Tongue (tissue), 2 donors: ENCODE data around the gene CFAP53. TPM values are rescaled to one million over a fixed set of nuclear protein-coding genes. Genes with fewer than 3 reads are reported as not detected.
"Not testable (repeated sequence)": the region's sequence is repeated elsewhere in the genome, so short reads cannot be mapped to it uniquely, and the experiment has no call there.

Experiments used
- DNase-seq: peaks from one replicate; pipeline ENCODE4 v3.0.0-alpha.2; 2015
- total RNA-seq: library from RNA; depleted of rRNA; stranded (reverse); fragments of >200 nt; gene quantifications from one replicate; pipeline ENCODE4 v1.2.3, GENCODE V29; 2014

CFAP53 gene, protein sequence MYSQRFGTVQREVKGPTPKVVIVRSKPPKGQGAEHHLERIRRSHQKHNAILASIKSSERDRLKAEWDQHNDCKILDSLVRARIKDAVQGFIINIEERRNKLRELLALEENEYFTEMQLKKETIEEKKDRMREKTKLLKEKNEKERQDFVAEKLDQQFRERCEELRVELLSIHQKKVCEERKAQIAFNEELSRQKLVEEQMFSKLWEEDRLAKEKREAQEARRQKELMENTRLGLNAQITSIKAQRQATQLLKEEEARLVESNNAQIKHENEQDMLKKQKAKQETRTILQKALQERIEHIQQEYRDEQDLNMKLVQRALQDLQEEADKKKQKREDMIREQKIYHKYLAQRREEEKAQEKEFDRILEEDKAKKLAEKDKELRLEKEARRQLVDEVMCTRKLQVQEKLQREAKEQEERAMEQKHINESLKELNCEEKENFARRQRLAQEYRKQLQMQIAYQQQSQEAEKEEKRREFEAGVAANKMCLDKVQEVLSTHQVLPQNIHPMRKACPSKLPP
- 0.31 TPM for total RNA-seq

DNA sequence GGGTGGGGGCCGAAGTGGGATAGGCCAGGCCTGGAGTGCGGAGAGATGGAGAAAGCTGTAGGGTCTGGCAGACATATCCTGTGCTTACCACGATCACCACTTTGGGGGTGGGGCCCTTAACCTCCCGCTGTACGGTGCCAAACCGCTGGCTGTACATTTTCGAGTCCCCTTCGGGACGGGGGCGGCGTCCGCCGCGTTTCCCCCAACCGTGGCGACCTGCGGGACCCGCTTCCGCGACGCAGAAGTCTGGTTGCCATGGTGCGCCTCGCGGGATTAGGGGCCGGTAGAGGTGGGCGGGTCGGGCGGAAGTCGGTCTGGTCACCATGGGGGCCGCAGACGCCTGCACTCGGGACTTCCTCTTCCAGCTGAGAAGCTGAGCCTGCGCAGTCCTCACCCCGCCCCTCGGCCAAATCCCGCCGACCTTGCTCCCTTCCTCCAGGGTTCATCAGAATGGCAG is at the start of gene CFAP53:
Gene CFAP53 (minus strand): TSS at position 248 of the 457 bp plus-strand sequence. CDS start 91 bp downstream, at position 157.
- DNase-seq, result peak; percentile 95

DNA sequence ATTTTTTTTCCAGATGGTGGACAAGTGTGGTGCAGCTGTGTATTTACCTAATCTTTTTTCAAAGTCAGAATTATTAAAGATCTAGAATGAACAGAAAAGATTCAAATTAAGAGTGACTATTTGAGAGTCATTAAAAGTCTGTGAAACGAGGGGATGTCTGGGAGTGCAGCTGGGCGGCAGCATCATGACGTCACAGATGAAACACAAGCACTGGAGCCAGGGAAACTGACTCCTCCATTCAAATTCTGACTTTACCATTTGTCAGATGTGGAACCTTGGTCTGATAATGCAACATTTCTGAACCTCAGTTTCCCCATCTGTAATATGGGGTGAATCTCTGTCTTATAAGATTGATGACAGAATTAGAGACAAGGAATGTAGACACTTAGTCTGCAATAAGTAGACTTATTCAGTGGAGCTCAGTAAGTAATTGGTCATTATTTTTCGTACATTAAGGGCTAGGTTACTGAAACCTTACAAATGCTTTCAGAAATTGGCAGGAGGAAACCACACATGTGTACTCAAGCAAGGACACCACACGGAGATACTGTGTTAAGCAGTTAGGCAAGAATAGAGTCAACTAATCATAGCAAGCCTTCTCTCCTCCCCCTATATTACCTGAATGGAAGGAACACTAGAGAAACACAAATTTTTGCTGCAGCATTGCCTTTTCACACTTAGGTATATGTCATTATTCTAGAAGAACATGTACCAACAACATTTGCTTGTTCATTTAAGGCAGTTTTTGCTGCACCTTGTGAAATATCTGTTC is 49.0 kb upstream of the CFAP53 start:
- DNase-seq, result no peak

DNA sequence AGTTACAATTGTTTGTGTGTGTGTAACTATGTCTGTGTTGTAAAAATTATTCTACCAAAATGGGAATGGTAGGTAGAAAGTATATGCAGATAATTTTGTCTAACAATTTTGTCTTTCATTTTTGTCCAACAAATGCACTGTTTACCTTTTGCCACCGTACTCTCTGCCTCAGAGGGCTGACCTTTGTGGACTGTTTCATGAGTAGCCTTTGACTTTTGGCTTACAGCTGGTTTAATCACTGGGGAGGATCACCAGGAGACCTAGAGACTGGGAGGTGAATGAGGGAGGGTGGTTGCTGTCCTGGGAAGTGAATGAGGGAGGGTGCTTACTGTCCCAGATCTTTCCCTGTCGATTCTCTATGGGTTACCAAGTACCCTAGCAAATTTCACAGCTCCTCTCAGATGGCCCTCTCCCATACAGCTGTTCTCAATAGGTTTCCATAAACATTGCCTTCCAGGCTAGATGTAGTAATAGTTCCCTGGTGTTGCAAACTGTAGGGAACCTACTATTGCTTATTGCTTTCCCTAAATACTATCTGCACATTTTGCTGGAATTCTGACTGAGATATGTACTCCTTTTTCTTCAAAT is 47.7 kb upstream of the CFAP53 start:
- DNase-seq, result no peak

DNA sequence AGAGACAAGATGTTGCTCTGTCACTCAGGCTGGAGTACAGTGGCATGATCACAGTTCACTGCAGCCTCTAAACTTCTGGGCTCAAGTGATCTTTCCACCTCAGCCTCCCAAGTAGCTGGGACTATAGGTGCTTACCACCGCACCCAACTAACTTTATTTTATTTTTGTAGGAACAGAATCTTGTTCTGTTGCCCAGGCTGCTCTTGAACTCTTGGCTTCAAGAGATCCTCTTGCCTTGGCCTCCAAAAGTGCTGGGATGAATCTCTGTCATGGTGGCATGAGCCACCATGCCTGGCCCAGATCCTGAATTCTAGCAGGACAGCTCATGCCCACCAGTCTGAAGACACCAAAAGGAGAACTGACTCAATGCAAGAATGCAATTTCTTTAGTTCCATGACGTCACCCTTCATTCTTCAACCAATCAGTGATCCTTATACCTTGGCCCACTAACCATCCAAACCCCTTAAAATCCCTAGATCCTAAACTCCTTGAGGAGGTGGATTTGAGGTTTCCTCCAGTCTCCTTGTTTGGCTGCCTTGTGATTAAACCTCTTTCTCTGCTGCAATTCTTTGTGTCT is 46.8 kb upstream of the CFAP53 start:
- no peak for DNase-seq

DNA sequence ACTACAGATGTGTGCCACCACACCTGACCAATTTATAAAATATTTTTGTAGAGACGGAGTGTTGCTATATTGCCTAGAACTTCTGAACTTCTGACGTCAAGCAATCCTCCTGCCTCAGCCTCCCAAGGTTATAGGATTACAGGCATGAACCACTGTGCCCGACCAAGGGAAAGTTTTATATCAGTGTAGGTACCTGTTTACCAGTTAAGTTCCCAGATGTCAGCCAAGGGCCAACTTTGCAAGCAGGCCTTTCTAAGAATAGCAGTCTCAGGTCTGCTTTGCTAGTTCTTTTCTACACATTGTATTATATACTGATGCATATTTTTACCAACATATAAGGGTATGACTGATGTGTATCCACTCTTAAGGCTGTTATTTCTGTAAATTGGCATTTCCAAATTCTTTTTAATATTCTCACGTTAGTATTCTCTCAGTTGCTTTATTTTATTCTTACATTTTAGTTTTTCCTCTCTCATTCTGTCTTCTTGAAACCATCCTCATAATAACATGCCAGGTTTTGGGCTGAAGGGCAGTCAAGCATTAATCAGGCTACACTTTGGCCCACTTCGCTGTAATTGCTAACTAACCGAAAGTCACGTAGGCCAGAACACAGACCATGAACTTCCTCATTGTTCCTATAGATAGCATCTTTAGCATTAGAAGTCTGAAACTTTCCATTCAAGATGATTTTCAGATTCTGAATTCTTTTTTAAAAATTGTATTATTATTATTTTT is 46.2 kb upstream of the CFAP53 start:
- DNase-seq, result no peak

DNA sequence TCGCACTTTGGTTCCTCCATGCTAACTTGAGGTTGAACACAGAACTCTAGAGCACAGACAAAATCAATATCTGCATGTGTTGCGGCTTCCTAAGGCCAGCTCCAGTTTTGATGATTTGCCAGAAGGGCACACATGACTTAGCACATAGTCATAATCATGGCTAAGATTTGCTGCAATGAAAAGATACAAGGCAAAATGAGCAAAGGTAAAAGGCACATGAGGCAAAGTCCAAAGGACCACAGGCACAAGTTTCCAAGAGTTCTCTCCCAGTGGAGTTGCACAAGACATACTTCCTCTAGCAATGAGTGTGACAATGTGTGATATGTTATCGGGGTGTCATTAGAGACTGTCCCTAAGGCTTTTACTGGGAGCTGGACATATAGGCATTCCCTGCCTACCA is 45.4 kb upstream of the CFAP53 start:
- DNase-seq, result no peak

DNA sequence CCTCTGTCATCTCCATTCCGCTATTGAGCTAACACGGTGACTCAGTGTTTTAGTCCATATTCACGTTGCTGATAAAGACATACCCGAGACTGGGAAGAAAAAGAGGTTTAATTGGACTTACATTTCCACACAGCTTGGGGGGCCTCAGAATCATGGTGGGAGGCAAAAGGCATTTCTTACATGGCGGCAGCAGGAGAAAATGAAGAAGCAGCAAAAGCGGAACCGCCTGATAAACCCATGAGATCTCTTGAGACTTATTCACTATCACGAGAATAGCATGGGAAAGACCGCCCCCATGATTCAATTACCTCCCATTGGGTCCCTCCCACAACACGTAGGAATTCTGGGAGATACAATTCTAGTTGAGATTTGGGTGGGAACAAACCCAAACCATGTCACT is 43.8 kb upstream of the CFAP53 start:
- DNase-seq, result no peak

DNA sequence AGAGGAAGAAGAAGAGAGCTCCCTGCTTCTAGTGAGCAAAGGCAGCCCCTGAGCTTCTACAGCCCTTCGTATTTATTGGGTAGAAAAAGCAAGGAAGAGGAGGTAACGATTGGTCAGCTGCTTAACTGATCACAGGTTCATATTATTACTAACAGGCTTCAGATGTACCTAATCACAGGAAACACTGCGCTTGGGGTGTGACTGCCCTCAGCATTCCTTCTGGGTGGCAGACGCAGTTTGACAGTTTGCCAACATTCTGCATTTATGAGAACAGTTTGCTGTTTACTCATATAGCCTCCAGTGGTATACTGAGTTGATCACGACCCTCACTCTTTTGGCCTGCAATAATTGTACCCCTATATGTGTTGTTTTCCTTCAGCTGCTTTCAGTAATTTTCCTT is 42.6 kb upstream of the CFAP53 start:
- not testable (repeated sequence) for DNase-seq

DNA sequence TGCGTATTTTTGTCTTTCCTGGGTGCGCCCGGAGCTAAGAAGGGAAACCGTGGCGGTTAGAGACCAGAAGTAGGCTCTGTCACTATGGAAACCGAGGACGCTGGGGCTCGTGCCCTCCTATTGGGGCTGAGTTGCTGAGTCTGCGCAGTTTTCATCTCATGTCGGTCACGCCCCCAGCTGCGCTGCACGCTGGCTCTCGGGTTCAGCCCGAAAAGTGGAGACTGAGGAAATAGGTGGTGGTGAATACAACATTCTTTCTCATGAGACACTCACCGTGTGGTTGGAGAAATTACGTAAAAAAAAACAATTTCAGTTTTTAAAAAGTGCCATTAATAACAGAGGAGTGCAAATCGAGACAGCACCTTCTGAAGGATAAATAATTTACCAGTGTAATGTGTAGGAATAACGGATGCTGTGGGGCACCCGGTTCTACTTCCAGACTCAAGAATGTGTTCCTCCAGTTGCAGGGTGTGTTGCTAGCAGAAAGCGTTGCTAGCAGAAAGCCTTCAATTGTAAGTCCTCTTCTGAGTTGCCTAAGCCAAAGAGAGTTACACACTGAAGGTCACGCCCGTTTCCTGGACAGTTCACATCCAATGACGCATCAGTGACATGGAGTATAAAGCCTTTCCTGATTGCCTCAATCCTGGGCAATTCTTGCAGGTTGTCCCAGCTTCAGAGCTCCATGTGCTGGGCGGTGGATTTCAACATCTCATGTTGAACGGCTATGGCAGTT is 41.6 kb upstream of the CFAP53 start:
- peak; percentile 93 for DNase-seq

DNA sequence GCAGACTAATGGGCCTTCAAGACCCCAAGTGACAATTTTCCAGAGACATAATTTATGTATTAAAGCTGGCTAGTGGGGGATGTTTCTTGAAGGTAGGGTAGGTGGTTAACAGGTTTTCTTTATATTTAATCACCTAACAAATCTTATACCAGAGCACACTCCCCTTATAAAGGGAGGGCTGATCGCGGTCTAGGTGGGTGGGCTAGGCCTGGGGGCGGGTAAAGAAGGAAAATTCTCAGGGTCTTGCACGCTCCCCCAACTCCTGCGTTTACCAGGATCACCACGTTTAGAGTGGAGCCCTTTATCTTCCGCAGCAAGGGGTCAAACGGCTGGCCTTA is 41.1 kb upstream of the CFAP53 start:
- DNase-seq, result no peak

DNA sequence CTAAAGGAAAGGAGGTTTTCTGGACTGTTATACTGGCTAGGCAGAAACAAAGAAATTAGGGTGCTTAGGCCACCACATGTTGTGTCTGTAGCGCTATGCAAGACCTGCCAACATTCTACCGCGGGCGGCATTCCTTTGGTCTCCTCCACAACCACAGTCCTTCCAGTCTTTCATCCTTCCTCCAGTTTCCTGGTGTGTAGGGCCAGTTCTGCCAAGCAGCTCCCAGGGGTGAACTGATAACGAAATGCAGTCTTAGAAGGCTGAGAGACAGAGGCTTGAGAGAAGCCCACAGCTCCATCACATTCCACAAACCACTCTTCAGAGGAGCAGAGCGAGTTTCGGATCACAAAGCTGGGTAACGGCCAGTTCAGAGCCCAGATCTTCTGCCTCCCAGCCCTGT is 40.6 kb upstream of the CFAP53 start:
- no peak for DNase-seq

DNA sequence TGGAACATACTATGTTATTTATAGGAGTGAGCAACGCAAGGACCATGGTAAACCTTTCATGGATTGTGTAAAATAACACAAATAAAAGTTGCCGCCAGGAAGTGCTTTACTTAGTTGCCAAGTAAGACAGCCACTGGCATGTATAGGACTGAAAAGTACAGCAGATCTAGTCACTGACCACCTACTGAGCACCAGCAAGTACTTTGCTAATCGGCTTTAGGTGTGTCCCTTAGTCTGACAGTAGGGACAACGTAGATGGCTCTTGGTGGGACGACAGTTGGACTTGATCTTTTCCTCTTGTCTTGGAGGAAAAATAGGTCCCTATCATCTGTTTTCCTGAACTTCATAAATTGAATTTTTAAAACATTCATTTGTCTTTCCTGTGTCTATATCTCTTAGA is 34.8 kb upstream of the CFAP53 start:
- no peak for DNase-seq

DNA sequence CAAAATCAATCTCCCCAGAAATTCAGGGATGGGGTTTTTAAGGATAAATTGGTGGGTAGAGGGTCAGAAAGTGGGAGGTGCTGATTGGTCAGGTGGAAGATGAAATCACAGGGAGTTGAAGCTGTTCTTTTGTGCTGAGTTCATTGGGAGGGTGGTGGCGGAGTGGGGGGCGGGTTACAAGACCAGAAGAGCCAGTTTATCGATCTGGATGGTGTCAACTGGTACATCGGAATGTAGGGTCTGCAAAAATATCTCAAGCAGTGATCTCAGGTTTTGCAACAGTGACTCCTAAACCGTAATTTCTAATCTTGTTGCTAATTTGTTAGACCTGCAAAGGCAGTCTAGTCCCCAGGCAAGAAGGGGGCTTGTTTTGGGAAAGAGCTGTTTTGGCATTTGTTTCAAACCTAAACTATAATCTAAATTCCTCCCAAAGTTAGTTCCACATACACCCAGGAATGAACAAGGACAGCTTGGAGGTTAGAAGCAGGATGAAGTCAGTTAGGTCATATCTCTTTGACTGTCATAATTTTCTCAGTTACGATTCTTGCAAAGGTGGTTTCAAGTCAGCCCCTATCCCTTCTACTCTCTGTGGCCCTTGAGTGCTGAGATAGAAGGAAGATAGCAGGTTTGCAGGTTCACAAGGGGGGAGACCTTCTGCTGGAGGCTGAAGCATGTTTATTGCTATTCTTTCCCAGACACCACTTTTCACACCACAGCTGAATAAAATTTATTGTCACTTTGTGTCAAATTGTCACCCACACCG is 33.5 kb upstream of the CFAP53 start:
- no peak for DNase-seq

DNA sequence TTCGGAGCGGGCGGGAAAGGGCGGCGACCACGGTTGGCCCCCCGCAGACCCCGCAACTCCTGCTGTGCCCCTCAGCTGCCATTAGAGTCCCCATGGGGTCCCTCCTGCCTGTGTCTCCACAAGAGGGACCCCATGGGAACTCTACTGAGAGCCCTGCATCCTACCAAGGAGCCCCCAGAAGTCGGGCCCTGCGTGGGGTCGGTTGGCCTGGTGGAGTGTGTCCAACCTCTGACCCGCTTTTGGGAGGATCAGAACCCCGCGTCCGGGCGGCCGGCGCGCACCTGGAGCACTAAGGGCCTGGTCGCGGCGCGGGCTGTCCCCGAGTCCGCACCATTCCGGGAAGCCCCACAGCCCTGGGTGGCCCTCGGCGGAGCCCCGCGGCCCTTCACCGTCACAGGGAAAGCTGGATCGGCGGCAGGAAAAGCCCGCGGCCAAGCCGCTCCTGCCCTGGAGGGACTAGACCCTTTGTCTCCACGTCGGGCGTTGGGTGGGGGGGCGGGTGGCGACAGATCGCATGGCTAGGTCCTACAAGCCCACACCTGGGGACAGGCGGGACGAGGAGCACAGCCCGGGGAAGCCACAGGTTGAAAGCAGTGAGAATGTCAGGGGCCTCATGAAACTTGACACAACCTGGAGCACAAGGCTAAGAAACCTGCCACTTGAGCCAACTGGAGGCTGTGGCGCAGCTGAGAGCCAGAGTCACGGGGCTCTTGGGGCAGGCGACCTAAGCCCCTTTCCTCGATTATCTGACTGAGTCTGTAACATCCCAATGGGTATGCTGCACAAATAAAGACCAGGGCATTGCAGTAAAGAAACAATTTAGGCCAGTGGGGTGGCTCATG is 32.4 kb upstream of the CFAP53 start:
- no peak for DNase-seq

DNA sequence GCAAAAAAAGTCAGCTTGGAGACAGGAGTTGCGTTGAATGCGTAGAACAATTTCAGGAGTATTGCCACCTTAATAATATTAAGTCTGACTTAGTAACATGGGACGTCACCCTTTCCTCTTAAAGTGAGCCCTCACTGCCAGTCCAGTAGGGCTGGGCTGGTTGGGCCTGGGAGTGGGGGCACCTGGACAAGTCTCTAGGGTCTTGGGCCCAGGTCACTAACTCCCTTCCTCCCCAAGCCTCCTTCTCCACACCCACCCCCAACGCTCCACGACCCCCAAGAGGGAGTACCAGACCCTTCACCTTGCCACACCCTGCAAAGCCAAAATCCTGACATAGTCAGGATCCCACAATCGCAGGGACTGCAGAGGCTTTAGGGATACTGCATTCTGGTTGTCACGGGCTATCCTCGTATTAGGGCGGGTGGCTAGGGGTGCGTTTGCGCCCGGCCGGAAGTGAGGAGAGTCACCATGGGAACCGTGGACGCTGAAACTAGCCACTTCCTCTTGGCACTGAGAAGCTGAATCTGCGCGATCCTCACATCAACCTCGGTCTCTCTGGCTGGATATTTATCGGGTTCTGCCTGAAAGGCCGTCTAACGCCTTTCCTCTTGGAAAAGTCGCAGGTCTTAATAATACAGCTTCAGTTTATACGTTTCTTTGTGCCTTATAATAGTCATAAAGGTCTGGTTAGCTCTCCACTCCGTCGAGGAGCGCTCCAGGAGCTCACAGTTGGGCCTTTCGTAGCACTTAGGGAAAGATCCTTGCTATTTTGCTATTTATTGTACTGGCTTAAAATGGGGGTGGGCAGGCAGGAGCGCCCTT is 31.5 kb upstream of the CFAP53 start:
- DNase-seq, result peak; percentile 85

DNA sequence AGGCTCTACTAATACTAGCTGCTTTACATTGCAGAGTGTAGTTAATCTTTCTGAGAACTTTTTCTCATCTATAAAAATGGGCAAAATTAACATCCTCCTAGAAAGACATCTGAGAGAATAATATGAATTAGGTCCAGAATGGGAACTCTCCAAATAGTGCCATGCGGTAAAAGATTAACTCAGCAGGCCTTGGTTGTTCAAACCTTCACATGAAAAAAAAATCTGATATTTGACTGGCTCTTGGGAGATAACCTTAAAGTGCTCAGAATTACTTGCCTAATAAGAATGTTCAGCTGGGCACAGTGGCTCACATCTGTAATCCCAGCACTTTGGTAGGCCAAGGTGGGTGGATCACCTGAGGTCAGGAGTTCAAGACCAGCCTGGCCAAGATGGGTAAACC is 26.7 kb upstream of the CFAP53 start:
- DNase-seq, result no peak

DNA sequence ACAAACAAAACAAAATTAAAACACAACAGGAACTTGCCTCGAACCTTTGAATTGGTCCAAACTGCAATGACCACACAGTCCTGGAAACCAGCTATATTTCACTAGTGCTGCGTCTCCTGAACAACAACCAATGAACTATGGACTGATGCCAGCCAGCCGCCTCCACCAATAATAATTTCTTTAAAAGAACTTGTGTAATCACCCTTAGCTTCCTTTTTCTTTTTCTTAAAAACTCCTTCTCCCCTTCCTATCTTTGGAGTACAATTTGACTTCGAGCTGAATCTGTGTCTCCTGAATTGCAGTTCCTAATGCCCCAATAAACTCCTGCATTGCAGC is 22.8 kb upstream of the CFAP53 start:
- no peak for DNase-seq

DNA sequence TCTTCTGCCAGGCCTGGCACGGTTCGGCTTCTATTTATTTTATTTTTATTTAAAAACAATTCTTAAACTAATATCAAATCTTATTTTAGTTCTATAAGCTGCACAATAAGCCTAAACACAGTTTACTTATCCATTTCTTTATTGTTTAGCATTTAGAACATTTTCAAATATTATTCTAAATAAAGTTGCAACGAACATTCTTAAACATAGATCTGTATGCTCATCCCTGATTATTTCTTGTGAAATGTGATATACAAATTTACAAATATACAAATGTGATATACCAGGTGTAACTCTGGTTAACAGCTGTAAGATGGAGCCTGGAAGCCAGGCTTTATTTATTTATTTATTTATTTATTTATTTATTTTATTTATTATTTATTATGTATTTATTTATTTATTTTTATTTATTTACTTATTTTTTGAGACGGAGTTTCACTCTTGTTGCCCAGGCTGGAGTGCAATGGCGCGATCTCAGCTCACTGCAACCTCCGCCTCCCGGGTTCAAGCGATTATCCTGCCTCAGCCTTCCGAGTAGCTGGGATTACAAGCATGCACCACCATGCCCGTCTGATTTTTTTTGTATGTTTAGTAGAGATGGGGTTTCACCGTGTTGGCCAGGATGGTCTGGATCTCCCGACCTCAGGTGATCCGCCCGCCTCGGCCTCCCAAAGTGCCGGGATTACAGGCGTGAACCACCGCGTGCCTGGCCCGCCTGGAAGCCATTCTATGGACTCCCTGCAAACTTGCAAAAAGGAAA is 22.2 kb upstream of the CFAP53 start:
- DNase-seq, result not testable (repeated sequence)
